Neural progenitor cell (in vitro differentiated cells): ENCODE measurements around the gene EXOSC9. TPM values are rescaled to one million over a fixed set of nuclear protein-coding genes. Genes with fewer than 3 reads are reported as not detected.
"Not testable (repeated sequence)": the region's sequence is repeated elsewhere in the genome, so short reads cannot be mapped to it uniquely, and the experiment has no call there.

Source experiments
- DNase-seq: peaks from one replicate; pipeline ENCODE4 v3.0.0-alpha.2; 2016; ENCODE audit warnings: low spot score
- H2AFZ ChIP-seq: fragments of 200-600 bp; sonication (generic); replicated peaks from 2 replicates; pipeline ENCODE4 v1.6.1; 2016; ENCODE audit warnings: antibody characterized with exemption
- H3F3A ChIP-seq: fragments of 200-600 bp; sonication (generic); 2 replicates; pipeline ENCODE4 v1.6.1; 2016; ENCODE audit warnings: antibody characterized with exemption, low read depth
- H3K27ac ChIP-seq: fragments of 200-600 bp; sonication (generic); 2 replicates; pipeline ENCODE4 v1.5.1; 2016; ENCODE audit warnings: mild to moderate bottlenecking
- H3K27me3 ChIP-seq: fragments of 200-600 bp; sonication (generic); 2 replicates; pipeline ENCODE4 v1.6.1; 2016; ENCODE audit warnings: mild to moderate bottlenecking, moderate library complexity
- H3K36me3 ChIP-seq: fragments of 200-600 bp; sonication (generic); 2 replicates; pipeline ENCODE4 v1.5.1; 2016
- H3K4me1 ChIP-seq: fragments of 200-600 bp; sonication (generic); 2 replicates; pipeline ENCODE4 v1.6.1; 2016; ENCODE audit warnings: mixed run types
- H3K4me2 ChIP-seq: fragments of 200-600 bp; sonication (generic); 2 replicates; pipeline ENCODE4 v1.6.1; 2016
- H3K4me3 ChIP-seq: fragments of 200-600 bp; sonication (generic); 2 replicates; pipeline ENCODE4 v1.5.1; 2016
- H3K79me2 ChIP-seq: fragments of 200-600 bp; sonication (generic); 2 replicates; pipeline ENCODE4 v1.6.1; 2016; ENCODE audit warnings: low read depth
- H3K9ac ChIP-seq: fragments of 200-600 bp; sonication (generic); 2 replicates; pipeline ENCODE4 v1.6.1; 2016
- H3K9me3 ChIP-seq: fragments of 200-600 bp; sonication (generic); 2 replicates; pipeline ENCODE4 v1.5.1; 2016; ENCODE audit warnings: low read depth
- H4K20me1 ChIP-seq: fragments of 200-600 bp; sonication (generic); 2 replicates; pipeline ENCODE4 v1.6.1; 2016; ENCODE audit warnings: low read depth
- H3K27ac Mint-ChIP-seq: 3 replicates; pipeline ENCODE4 v1.8.0; 2021; ENCODE audit warnings: mixed read lengths
- H3K27me3 Mint-ChIP-seq: 2 replicates; pipeline ENCODE4 v1.8.0; 2022; ENCODE audit warnings: low read depth, mild to moderate bottlenecking, inconsistent platforms, moderate library complexity, mixed read lengths; ENCODE audit not compliant: insufficient read depth
- H3K36me3 Mint-ChIP-seq: 3 replicates; pipeline ENCODE4 v1.8.0; 2021; ENCODE audit warnings: mixed read lengths
- H3K4me1 Mint-ChIP-seq: 3 replicates; pipeline ENCODE4 v1.8.0; 2021; ENCODE audit warnings: mixed read lengths
- H3K4me3 Mint-ChIP-seq: 3 replicates; pipeline ENCODE4 v1.8.0; 2021; ENCODE audit warnings: mild to moderate bottlenecking, moderate library complexity, mixed read lengths
- H3K9me3 Mint-ChIP-seq: 3 replicates; pipeline ENCODE4 v1.8.0; 2020; ENCODE audit warnings: mixed read lengths
- EZH2 ChIP-seq: fragments of 200-600 bp; sonication (generic); IDR thresholded peaks from 2 replicates; pipeline ENCODE4 v1.6.1; 2017; ENCODE audit warnings: antibody characterized with exemption, mild to moderate bottlenecking, moderate library complexity
- EZH2phosphoT487 ChIP-seq: fragments of 200-600 bp; sonication (generic); IDR thresholded peaks from 2 replicates; pipeline ENCODE4 v1.6.1; 2017; ENCODE audit warnings: antibody characterized with exemption
- total RNA-seq: library from RNA; depleted of rRNA; stranded (reverse); fragments of >200 nt; gene quantifications from 2 replicates; pipeline ENCODE4 v1.2.3, GENCODE V29; 2015; ENCODE audit warnings: low replicate concordance
- TF ChIP-seq, protein P1 (sequence below): fragments of 200-600 bp; sonication (generic); IDR thresholded peaks from 2 replicates; pipeline ENCODE4 v1.5.1; 2017; ENCODE audit warnings: antibody characterized with exemption, mild to moderate bottlenecking

Gene EXOSC9, protein sequence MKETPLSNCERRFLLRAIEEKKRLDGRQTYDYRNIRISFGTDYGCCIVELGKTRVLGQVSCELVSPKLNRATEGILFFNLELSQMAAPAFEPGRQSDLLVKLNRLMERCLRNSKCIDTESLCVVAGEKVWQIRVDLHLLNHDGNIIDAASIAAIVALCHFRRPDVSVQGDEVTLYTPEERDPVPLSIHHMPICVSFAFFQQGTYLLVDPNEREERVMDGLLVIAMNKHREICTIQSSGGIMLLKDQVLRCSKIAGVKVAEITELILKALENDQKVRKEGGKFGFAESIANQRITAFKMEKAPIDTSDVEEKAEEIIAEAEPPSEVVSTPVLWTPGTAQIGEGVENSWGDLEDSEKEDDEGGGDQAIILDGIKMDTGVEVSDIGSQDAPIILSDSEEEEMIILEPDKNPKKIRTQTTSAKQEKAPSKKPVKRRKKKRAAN
- total RNA-seq = 74.3 and 115 TPM in 2 replicates

DNA sequence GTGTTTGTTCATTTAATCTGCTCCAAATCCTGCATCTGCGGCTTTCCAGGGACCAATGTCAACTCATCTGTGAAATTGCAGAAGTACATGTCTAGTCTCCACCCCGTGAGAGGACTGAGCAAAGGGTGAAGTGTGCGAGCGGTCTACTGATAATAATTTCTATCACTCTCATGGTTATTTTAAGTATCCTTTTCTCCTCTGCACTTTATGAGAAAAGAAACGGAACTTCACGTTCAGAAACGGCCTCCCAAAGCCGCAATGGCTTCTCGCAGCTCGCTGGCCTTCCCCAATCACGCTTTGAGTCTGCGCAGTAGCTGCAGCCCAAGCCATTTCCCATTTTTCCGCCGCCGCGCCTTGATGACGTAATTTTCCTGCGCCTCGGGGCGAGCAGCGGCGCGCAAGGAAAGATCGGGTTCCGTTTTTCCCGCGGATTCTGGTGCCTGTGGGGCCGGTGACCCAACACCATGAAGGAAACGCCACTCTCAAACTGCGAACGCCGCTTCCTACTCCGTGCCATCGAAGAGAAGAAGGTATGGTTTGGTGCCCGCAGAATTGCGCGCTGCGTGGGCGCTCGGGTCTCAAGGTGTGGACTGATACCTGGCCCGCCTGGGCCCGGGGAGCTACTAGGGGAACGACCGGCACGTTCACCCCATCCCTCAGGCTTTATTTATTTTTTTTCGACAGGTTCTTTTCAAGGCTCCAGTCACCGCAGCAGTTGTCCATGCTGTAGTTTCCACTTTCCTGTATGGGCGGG, at the start of gene EXOSC9:
EXOSC9 (plus strand) TSS at position 363 of the 754 bp plus-strand sequence; CDS start at position 465, 102 bp downstream.
- Histone ChIP-seq H3K9me3 (no peaks in the 10 kb centered on the region), H3K4me2 (peak within 1 kb of the TSS; percentile 81), H2AFZ (peak within 1 kb of the TSS; percentile 97), H3K9ac (peak within 1 kb of the TSS; percentile 94), H3K36me3 (peaks cover 20% of the 10 kb centered on the region), H3K79me2 (peaks cover 44% of the 10 kb centered on the region), H3F3A (no peaks in the 10 kb centered on the region), H3K4me1 (peaks cover 21% of the 10 kb centered on the region), H4K20me1 (no peaks in the 10 kb centered on the region), H3K27me3 (no peaks in the 10 kb centered on the region), H3K27ac (peak within 1 kb of the TSS; percentile 54), H3K4me3 (peak within 1 kb of the TSS; percentile 93)
- TF ChIP-seq EZH2phosphoT487 (no peak), EZH2 (no peak)
- TF ChIP-seq, protein P1, sequence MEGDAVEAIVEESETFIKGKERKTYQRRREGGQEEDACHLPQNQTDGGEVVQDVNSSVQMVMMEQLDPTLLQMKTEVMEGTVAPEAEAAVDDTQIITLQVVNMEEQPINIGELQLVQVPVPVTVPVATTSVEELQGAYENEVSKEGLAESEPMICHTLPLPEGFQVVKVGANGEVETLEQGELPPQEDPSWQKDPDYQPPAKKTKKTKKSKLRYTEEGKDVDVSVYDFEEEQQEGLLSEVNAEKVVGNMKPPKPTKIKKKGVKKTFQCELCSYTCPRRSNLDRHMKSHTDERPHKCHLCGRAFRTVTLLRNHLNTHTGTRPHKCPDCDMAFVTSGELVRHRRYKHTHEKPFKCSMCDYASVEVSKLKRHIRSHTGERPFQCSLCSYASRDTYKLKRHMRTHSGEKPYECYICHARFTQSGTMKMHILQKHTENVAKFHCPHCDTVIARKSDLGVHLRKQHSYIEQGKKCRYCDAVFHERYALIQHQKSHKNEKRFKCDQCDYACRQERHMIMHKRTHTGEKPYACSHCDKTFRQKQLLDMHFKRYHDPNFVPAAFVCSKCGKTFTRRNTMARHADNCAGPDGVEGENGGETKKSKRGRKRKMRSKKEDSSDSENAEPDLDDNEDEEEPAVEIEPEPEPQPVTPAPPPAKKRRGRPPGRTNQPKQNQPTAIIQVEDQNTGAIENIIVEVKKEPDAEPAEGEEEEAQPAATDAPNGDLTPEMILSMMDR = no peak
- H3K27ac Mint-ChIP-seq = peak within 1 kb of the TSS; percentile 89
- peaks cover 23% of the 10 kb centered on the region for H3K4me1 Mint-ChIP-seq
- peak within 1 kb of the TSS; percentile 85 for H3K4me3 Mint-ChIP-seq
- DNase-seq = peak; percentile 95
- no peaks in the 10 kb centered on the region for H3K9me3 Mint-ChIP-seq
- no peaks in the 10 kb centered on the region for H3K27me3 Mint-ChIP-seq
- peaks cover 13% of the 10 kb centered on the region for H3K36me3 Mint-ChIP-seq

DNA sequence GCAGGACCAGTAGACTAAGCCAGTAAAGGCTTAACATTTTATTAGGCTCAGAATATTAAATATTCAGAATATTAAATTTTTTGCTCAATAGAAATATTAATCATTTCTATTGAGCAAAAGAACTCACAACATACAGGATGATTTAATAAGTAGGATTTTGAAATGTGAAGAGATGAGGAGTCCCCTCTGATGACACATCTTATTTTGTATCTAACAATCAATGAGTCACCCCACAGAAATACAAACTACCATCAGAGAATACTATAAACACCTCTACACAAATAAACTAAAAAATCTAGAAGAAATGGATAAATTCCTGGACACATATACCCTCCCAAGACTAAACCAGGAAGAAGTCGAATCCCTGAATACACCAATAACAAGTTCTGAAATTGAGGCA, 49.0 kb upstream of the EXOSC9 start:
- H3K27me3 ChIP-seq, H4K20me1 ChIP-seq, H3K79me2 ChIP-seq, H3K4me3 ChIP-seq, H3K27ac Mint-ChIP-seq, H3K9me3 ChIP-seq, H3K4me2 ChIP-seq, H3K27me3 Mint-ChIP-seq, H3K9ac ChIP-seq, H2AFZ ChIP-seq, H3K9me3 Mint-ChIP-seq, H3K4me3 Mint-ChIP-seq, H3K27ac ChIP-seq, H3K36me3 ChIP-seq, H3F3A ChIP-seq, DNase-seq, H3K4me1 ChIP-seq, H3K36me3 Mint-ChIP-seq, H3K4me1 Mint-ChIP-seq: not testable (repeated sequence)

DNA sequence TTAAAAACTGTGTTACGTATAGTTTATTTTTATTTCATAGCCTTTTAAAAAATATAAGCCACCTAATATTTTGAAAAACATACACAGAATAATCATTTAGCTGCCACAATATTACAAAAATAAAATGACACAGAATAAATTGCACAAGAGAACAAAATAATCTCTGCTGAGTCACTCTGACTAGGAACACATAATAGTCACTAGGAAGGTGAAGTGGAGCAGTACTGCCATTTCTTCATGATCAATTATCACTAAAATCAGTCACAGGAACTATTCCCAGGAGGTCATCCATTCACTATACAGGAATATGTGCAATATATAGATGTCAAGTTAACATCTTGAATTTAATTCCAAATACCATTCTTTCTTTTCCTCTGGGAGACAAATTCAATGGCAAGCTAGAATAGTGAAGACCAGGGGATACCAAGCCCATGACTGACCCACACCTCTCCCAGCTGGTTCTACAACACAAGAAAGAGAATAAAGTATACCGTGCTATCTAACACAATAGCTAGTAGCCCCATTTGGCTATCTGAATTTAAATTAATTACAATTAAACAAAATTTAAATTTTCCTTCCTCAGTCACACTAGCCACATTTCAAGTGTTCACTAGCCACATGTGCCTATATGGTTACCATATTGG, 42.1 kb upstream of the EXOSC9 start:
- Mint-ChIP-seq H3K27me3 (peaks cover 8% of the 10 kb centered on the region), H3K4me1 (no peaks in the 10 kb centered on the region), H3K9me3 (peaks cover 2% of the 10 kb centered on the region), H3K36me3 (no peaks in the 10 kb centered on the region), H3K4me3 (no peak overlapping the region), H3K27ac (no peak overlapping the region)
- Histone ChIP-seq H3K27me3 (peaks cover 43% of the 10 kb centered on the region), H3K9ac (no peak overlapping the region), H3K4me3 (no peak overlapping the region), H2AFZ (no peak overlapping the region), H3K27ac (no peak overlapping the region), H3K4me1 (peaks cover under 1% of the 10 kb centered on the region), H3K36me3 (no peaks in the 10 kb centered on the region), H3K79me2 (no peaks in the 10 kb centered on the region), H3F3A (no peaks in the 10 kb centered on the region), H3K4me2 (no peak overlapping the region), H3K9me3 (no peaks in the 10 kb centered on the region), H4K20me1 (no peaks in the 10 kb centered on the region)
- no peak for DNase-seq
- no peak for TF ChIP-seq EZH2
- no peak for TF ChIP-seq EZH2phosphoT487
- TF ChIP-seq, protein P1 = no peak
